Measurements from ENCODE around the gene SP110.
"Not testable (repeated sequence)": the region's sequence is repeated elsewhere in the genome, so short reads cannot be mapped to it uniquely, and the experiment has no call there.

Gene SP110

DNA sequence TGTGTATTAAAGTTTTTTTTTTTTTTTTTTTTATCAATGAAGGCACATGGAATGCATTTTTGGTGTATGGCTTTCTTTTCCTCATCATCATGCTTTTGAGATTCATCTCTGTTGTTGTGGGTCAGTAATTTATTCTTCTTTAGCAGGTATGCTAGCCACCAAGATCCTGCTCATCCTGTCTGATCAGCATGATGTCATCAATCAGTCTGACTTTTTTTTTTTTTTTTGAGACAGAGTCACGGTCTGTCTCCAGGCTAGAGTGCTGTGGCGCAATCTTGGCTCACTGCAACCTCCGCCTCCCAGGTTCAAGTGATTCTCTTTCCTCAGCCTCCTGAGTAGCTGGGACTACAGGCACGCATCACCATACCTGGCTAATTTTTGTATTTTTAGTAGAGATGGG, 3.0 kb upstream of the SP110 start:
- DNase-seq: not testable (repeated sequence)

DNA sequence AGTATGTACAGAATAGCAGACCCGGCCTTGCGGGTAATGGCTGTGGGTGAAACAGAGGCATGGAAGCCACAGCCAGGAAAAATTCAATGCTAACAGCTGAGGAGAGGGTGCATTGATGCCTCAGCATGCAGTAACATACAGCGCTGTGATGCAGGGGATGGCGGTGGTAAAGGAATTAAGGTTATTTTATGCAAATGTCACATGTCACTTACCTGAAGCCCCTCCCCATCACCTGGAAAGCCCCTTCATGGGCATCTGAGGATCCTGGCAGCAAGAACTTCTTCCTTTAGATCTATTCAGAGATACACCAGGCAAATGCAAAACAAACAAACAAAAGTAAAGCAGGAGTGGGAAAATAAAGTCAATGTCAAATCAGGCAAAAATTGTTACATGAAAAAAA, 1.7 kb upstream of the SP110 start:
- DNase-seq: no peak

DNA sequence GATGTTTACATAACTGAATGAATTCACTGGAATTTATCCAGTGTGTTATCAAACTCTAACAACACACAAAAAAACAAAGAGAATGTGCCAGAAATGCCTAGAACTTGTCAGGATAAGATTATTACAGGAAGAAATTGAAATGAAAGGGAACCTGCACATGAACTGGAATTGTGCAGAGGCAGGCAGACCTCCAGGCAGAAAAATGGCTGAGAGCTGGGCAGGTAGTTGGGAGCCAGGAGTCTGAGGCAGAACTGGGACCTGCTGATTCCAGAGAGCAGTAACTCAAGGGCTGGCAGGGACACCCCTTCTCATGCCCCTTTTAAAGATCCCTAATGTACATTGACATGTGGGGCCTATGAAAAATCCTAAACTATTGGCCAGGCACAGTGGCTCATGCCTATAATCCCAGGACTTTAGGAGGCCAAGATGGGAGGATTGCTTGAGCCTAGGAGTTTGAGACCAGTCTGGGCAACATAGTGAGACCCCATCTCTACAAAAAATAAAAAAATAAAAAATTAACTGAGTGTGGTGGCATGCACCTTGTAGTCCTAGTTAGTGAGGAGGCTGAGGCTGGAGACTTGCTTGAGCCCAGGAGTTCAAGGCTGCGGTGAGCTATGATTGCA, 674 bp upstream of the SP110 start:
- DNase-seq: no peak

DNA sequence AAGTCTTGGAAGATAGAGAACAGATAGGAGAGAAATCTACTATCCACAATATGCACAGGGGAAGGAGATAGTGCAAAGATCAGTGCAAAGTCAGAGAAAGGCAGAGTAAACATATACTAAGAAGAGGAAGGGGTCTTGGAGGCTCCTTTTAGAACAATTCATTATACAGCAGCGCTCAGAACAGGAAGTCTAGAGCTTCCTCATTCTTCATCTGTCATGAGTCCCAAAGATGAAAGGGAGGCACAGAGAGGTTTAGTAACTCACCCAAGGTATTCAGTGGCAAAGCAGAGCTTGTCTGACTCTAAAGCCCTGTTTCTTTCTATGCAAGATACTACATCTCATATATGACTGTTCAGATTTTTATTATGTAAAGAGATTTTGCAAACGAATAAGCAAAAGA, 1.4 kb downstream of the SP110 start:
- no peak for DNase-seq

DNA sequence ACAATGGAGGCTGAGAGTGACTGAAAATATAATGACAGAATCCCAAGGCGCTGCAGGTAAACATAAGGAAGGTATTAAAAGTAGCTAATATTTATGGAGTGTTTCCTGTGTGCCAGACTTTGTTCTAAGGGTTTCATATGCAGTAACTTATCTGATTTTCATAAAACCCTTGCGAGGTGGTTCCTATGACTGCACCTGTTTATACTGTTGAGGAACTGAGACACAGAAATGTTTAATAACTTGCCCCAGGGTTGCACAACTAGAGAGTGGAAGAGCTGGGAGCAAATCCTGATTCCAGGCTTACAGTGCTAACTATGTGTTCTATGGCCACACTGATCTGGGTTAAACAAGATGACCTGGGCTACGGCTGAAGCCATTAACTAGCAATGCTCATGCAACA, 2.4 kb downstream of the SP110 start:
- DNase-seq: no peak

DNA sequence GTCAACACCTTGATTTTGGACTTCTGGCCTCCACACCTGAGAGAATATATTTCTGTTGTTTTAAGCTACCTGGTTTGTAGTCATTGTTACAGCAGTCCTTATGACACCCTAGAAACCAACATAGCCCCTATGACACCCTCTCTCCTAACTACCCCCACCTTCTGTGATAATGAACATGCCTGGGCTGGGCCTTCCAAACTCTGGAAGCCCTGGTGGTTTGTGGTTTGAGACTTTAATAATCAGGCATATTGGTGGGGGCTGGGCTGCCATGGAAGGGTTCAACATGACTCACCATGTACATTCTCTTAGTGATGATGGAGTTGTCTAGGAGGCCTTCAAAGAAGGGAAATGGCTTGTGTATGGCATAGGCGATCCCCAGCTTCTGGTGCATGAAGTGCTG, 3.3 kb downstream of the SP110 start:
- no peak for DNase-seq

DNA sequence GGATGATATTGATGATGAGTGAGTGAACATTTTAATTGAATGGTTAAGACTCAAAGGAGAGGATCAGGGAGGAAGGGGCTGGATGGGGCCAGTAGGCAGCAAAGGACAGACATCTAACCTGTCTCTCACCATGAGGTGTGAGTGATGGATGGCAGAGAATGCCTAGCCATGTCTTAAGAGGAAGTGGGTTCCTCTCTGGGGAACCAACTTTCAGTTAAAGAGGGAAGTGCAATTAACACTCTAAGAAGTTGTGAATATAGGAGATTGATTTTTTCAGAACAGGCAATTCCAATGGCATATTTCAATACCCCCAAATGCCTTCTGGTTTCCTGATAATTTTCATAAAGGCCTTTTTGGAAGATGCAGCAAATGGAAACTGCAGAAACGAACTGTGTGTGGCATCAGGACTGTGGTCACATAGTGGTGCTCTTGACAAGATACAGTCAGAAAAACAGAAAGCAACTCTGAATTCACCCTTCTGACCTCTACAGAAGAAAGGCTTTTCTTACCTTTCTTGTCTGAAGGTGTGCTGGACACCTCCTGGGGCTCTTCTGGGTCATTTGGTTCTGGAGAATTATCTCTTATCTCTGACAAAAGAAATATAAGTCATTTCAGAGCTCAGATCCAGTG, 10.2 kb downstream of the SP110 start:
- no peak for DNase-seq

DNA sequence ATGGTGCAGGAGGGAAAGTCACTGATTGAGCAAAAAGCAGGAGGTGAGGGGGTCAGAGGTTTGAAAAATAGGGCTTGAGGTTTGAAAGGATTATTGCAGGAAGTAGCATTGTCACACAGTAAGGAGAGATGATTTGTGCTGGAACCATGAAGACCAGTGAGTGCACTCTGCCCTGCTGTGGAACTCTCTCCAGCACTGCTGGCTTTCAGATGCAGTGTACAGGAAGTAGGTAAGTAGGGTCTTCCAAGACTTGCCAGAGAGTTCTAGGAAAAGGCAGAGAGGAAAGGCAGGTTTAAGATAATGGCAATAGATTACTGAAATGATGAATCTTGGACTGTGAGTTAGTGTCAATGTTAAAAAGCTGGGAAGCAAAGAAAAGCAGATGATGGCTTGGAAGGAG, 11.2 kb downstream of the SP110 start:
- DNase-seq: no peak

DNA sequence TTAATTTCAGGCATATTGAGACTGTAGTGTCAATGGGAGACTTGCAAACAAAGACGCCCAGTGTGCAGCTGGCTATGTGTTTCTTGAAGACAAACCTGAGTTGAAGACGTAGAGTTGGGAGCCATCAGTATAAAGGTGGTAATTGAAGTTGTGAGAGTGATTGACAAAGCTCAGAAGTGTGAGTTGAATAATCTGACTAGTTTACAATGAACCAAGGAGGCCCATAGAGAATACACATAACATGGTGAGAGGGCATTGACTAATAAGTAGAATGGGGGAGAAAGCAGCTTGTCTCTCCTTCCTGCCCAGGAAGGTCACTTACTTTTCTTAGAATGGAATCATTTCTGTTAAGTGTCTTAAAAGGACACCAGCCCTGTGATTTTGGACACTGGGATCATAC, 14.1 kb downstream of the SP110 start:
- DNase-seq: no peak

DNA sequence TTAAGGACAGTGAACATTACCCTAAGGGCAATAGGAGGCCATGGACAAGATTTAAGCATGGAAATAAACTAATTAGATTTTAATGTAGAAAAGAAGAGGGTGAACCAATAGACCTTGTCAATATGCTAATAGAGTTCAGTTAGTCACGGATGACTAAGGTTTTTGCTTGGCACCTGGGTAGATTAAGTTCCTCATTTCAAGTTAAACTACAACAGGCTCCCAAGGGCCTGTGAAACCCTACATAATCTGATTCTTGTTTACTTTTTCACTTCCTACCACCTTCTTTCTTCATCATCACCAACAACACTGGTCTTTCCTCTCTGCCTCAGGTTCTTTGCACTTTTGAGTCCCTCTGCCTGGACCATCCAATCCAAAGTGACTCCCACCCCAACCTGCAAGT, 14.8 kb downstream of the SP110 start:
- no peak for DNase-seq

DNA sequence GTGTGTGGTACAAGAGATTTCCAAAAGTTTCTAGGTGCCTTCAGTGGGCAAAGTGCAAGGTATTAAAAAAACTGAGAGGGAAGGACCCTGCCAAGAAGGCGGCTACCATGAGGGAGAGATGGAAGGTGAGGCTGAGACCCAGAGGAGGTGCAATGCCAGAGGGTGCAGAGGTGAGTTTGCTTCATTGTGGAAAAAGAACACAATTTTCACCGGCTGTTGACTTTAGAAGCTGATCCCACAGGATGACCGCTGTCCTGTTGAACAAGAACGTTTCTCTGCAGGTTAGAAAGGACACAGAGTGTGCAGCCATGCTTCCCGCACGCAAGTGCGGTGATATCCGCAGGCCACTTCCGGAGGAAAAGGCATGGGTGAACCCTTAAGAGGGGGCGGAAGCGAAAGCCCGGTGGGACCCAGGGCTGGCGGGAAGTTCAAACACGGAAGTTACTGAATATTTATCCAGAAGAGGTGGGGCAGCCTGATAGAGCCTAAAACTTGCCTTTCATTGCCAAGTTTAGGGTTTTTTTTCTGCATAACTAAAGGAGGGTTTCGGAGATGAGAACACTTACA, 16.6 kb downstream of the SP110 start:
- DNase-seq: no peak

DNA sequence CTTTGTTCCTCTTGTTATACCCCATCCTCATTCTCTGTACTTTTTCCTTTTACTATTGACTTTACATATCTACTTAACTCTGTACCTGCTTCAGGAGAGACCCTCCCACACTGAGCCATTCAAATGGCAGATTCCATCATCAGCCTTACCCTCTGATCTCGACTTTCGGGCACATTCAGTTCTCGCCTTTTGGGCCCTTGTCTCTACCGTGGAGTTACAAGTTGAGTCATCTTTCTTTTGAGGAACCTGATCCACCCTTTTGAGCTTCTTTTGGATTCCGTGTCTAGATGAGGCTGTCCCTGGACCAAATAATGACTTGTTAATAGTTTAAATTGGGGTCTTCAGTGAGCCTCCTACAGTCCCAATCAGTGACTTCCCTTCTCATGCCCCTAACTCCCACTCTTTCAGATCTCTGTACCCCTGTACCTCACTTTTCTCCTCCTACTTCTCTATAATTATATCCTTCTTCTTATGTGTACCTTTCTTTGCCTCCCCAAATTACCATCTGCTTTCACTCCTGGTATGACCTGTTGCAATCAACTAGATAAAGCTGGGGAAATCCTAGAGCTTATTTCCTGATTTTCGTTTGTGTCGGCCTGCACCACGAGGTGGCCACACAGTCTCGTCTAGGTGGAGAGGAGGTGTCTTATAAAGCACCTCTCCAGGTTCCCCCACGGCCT, 17.2 kb downstream of the SP110 start:
- no peak for DNase-seq

DNA sequence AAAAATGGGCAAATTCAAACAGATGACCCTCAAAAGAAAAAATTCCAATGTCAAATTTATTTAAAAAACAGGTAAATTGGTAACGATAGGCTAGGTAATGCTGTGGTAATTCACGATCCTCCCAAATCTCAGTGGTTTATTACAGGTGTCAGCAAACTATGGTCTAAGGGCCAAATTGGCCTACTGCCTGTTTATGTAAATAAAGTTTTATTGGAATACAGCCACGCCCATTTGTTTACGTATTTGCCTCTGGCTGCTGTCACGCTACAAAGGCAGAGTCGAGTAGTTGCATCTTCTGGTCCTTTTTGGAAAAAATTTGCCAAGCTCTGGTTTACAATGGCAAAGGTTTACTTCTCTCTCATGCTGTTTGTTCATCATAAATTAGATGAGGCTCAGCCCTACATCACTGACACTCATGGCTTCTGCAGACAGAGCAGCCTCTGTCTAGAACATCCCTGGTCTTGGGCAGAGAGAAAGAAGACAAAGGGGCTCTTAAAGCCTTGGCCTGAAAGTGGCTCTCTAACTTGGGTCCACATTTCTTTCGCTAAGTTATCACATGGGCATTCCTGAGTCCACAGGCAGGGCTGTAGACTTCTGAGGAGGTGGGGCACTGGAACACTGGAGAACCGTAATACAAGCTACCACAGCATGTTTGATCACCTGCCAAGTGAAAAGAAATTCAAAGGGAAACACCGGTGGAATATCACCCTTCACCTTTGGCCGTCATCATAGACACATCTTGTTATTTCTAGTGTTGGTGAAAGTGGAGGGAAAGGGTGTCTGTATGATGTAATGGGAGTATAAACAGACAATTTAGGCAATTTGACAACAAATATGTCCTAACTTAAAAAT, 34.8 kb downstream of the SP110 start:
- peak in 1 of 14 donors; percentile 4 for DNase-seq

DNA sequence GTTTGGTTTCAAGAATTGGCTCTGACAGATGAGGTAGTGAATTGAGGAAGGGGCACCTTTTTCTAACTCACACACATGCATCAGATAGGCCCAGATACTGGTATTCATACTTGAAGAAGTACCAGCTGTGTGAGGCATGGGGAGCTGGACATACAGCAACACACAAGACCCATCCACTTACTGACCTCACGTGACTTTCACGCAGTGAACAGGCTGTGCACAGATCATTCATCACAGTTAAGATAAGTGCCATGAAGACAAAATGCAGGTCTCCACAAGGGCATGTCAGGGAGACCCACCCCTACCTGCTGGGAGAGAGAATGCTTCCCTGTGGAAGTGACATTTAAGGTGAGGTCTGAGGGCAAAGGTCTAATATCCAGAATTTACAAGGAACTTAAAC, 38.6 kb downstream of the SP110 start:
- DNase-seq: no peak

DNA sequence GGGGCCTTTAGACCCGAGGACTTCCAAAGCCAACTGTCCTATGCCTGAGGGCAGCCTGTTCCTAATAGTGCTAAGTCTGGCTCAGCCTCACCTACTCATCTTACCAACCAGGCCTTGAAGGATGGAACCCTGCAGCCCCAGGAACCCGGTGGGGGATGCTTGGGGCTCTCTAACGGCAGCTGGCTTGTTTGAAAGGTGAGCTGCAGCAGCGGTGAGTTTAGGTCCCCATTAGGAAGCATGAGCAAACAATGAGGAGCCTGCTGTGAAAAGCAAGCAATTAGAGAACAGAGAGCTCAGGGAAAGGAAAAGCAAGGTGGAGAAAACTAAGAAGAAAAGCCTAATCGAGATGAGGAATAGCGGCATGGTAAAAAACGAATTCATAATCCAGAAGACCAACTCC, 39.9 kb downstream of the SP110 start:
- no peak for DNase-seq

DNA sequence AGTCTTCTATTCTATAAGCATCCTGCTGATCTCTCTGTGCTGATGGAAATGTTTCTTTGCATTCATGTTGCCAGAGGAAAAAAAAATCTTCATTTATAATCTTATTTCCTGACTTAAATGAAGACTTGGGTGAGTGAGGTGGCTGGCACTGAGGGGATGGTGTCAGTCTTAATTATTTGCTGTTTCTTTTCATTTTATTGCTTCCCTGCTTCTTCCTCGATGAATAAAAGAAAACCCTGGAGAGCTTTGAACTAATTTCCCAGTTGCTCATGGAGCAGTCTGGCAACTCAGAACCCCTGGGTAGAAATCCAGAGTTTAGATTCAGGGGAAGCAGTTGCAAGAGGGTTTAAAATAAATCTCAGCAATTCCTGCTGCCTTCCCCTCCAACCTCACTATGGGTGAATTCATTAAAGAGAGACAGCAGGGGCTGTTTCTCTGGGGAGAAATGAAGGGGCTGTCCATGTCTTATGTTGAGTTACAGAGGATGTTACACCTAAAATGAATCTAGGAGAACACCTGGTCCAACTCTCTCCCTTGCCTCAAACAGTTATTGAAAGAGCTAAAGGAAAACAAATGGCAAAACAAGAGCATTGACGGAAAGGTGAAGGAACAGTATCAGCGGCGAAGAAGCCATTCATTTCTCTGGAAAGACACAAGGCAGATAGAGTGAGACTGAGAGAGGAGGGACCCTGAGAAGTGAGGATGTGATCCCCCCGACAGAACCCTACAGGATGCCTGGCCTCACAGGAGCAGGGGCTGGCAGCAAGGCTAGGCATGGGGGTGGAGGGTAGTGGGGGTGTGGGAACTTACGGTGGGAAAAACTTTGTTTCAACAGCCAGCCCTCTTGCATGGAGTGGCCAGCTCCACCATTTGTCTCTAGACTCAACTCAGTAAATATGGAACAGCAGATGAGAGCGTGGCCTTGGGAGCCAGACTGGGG, 41.0 kb downstream of the SP110 start:
- no peak for DNase-seq

DNA sequence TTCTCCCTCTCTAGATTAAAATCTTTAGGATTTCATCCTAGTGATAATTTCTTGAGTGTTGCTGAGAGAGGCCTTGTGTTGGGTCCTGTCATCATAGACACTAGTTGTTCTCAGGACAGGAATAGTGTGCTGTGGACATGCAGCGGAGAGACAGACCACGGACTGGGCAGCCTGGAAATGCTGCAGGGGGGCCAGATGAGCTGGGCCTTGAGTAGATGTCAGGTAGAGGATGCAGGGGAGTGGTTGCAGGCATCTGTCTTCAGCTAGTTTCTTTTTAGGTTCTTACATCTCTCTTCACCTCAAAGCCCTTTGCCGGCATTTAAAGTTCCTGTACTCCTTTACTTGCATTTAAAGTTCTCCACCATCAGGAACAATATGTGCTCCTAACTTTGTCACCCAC, 42.8 kb downstream of the SP110 start:
- no peak for DNase-seq

DNA sequence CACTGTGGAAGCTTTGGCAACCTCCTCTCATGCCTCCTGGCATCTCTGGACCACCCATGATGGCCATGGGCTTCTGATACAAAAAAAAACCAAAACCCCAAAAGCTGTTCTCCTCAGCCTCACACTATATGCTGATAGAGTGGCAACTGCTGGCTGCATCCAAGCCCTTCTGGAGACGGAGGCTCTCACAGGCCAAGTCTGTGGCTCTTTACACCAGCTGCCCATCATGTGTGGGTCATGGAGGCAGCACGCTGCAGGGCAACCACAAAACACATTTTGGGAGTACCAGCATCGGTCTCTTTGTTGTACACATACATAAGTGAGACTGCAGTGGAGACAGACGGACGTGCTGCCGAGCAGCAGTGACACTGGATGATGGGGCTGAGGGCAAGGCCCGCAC, 45.3 kb downstream of the SP110 start:
- no peak for DNase-seq

DNA sequence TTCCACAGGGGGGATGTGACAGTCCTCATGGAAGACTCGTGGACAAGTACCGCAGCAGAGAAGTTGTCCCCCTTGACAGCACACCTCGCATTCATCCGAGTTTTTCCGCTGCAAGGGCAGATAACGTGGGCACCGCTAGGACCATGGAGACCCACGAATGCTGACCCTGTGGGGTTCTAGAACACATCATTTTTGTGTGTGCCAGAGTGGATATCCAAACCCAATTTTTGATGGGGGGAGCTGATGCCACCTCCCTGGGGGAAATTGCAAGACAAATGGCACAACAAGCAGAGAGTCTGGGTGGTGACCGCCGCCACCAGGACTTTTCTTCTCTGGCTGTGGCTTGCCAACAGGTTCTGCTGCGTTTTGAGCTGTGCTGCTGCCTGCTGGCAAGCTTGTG, 46.9 kb downstream of the SP110 start:
- no peak for DNase-seq

DNA sequence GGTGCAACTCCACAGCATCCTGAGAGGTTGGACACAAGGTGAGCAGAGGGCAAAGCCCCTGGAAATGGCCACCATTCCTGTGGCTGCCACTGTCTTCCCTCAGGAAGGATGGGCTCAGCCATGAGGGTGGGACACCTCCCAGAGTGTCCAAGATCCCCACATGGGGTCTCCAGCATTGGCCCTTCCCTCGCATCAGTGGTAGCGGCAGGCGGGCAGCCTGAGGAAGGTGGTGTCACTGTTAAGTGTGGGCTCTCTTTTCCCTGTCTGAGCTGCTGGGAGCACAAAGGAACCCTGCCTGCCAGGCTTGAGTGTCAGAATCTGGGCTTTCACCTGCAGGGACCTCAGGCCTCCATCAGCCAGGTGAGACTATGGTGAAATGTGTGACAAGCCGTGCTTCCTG, 47.6 kb downstream of the SP110 start:
- DNase-seq: no peak

DNA sequence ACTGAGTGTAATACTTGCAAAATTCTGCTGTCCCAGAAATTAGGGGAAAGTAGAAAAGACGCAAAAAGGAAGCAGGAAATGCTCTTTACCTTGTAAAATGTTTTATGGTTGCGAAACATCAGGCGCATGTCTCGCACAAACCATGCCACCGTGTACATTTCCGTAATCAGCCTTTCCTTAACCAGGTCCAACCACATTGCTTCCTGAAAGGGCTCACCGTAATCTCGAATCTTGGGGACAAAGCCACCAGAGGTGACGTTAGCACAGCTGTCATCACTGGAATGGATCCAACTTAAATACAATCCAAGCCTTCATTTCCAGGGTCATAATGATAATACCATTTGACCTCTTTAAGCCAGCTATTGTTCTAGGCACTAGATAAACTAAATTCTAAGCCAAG, 49.3 kb downstream of the SP110 start:
- no peak for DNase-seq

All from C1 segment of cervical spinal cord (tissue), 14 donors.